HCT116 (cell line): ENCODE measurements around the gene INPP4A. TPM values are rescaled to one million over a fixed set of nuclear protein-coding genes. Genes with fewer than 3 reads are reported as not detected.

Experiments
- ATAC-seq: fragments of 200-7000 bp; cut with Tn5 transposase; 2 replicates; pipeline ENCODE4 v1.9.1; 2020; ENCODE audit warnings: mild to moderate bottlenecking, moderate library complexity
- BruUV-seq: library from RNA; stranded (reverse); fragments of 400-500 nt; replicated peaks from 2 replicates; lab custom pipeline; 2021; lab: Mats Ljungman, UMichigan
- CTCF ChIA-PET: fragments of 300-600 bp; sonication (Branson Sonifier 250); formaldehyde crosslinking; loops from one replicate; lab custom pipeline; 2021; ENCODE audit warnings: antibody characterized with exemption; lab: Charles Lee
- POLR2A ChIA-PET: fragments of 300-600, 350-600 bp; sonication (Branson Sonifier 250); formaldehyde crosslinking; loops from one replicate; lab custom pipeline; 2021; ENCODE audit warnings: antibody characterized with exemption; lab: Charles Lee
- RAD21 ChIA-PET, 2 experiments: fragments of 300-600 bp; sonication (Branson Sonifier 250); formaldehyde crosslinking; loops; one replicate each; lab custom pipeline; 2023; ENCODE audit warnings: low total read pairs in 2 of 2; ENCODE audit not compliant: uncharacterized antibody in 2 of 2, unreplicated experiment in 2 of 2, low non-redundant PET in 1 of 2; lab: Charles Lee
- DNase-seq: peaks from one replicate; pipeline ENCODE4 v3.0.0-alpha.2; 2010; ENCODE audit warnings: low read depth, low spot score
- H2AFZ ChIP-seq: fragments of 200-600 bp; shearing (Covaris generic), sonication (generic); 2 replicates; pipeline ENCODE4 v1.6.1; 2017; ENCODE audit warnings: low read depth, mixed run types, mixed read lengths, antibody characterized with exemption, low read length; ENCODE audit not compliant: poor library complexity, severe bottlenecking
- H3K27ac ChIP-seq: 2 replicates; pipeline ENCODE4 v1.5.1; 2012; ENCODE audit warnings: low read depth, low read length
- H3K27me3 ChIP-seq: fragments of 200-600 bp; sonication (generic); 2 replicates; pipeline ENCODE4 v1.6.1; 2016; ENCODE audit warnings: mixed run types, low read length, mixed read lengths; ENCODE audit not compliant: insufficient read depth
- H3K36me3 ChIP-seq, 2 experiments: fragments of 200-500 bp in 1 of 2; fragments of 200-600 bp in 1 of 2; sonication (Bioruptor generic) in 1 of 2; sonication (generic) in 1 of 2; 2 replicates each; pipeline versions ENCODE4 v1.5.1 to v1.6.1; 2014 to 2016; ENCODE audit warnings: low read length in 2 of 2, inconsistent platforms in 1 of 2, mixed read lengths in 1 of 2, mixed run types in 1 of 2; ENCODE audit not compliant: insufficient read depth in 2 of 2, control insufficient read depth in 1 of 2
- H3K4me1 ChIP-seq, 2 experiments: fragments of 200-600 bp in 1 of 2; sonication (generic) in 1 of 2; 2 replicates each; pipeline versions ENCODE4 v1.5.1 to v1.6.1; 2012 to 2017; ENCODE audit warnings: low read length in 2 of 2, inconsistent platforms in 1 of 2, mild to moderate bottlenecking in 1 of 2, mixed read lengths in 1 of 2, mixed run types in 1 of 2, moderate library complexity in 1 of 2; ENCODE audit not compliant: insufficient read depth in 2 of 2, control insufficient read depth in 1 of 2
- H3K4me2 ChIP-seq: fragments of 200-600 bp; sonication (generic); 2 replicates; pipeline ENCODE4 v1.6.1; 2017; ENCODE audit warnings: mixed run types, low read length, mixed read lengths
- H3K4me3 ChIP-seq, 2 experiments: fragments of 200-600 bp in 1 of 2; sonication (generic) in 1 of 2; replicated peaks in 1 of 2; 2 replicates each; pipeline ENCODE4 v1.5.1; 2011 to 2016; ENCODE audit warnings: low read length in 2 of 2, control low read depth in 1 of 2, low read depth in 1 of 2, mild to moderate bottlenecking in 1 of 2, mixed read lengths in 1 of 2, mixed run types in 1 of 2
- H3K79me2 ChIP-seq: fragments of 200-600 bp; sonication (generic); 2 replicates; pipeline ENCODE4 v1.6.1; 2017; ENCODE audit warnings: mild to moderate bottlenecking, mixed run types, low read length, moderate library complexity, mixed read lengths; ENCODE audit not compliant: insufficient read depth
- H3K9ac ChIP-seq: fragments of 200-600 bp; sonication (generic); 2 replicates; pipeline ENCODE4 v1.6.1; 2016; ENCODE audit warnings: low read length, mixed read lengths
- H3K9me2 ChIP-seq: fragments of 200-600 bp; sonication (generic), shearing (Covaris generic); 2 replicates; pipeline ENCODE4 v1.6.1; 2017; ENCODE audit warnings: mixed run types, mild to moderate bottlenecking, moderate library complexity; ENCODE audit not compliant: insufficient read depth
- H3K9me3 ChIP-seq, 2 experiments: fragments of 200-500 bp in 1 of 2; fragments of 200-600 bp in 1 of 2; sonication (Bioruptor generic) in 1 of 2; sonication (generic) in 1 of 2; 2 replicates each; pipeline ENCODE4 v1.6.1; 2014 to 2017; ENCODE audit warnings: low read length in 2 of 2, mixed read lengths in 2 of 2, inconsistent platforms in 1 of 2, low read depth in 1 of 2, mild to moderate bottlenecking in 1 of 2, mixed run types in 1 of 2, moderate library complexity in 1 of 2; ENCODE audit not compliant: control insufficient read depth in 1 of 2, insufficient read depth in 1 of 2
- H4K20me1 ChIP-seq: fragments of 200-600 bp; sonication (generic), shearing (Covaris generic); 2 replicates; pipeline ENCODE4 v1.6.1; 2017; ENCODE audit warnings: mixed run types, mild to moderate bottlenecking, moderate library complexity; ENCODE audit not compliant: insufficient read depth
- CBX3 ChIP-seq: IDR thresholded peaks from 2 replicates; pipeline ENCODE4 v1.6.1; 2012; ENCODE audit warnings: low read depth
- CEBPB ChIP-seq: IDR thresholded peaks from 2 replicates; pipeline ENCODE4 v1.6.1; 2012; ENCODE audit warnings: low read depth
- ELF1 ChIP-seq: IDR thresholded peaks from 2 replicates; pipeline ENCODE4 v1.6.1; 2012; ENCODE audit warnings: low read depth, borderline replicate concordance
- JUND ChIP-seq: IDR thresholded peaks from 2 replicates; pipeline ENCODE4 v1.6.1; 2012
- POLR2A ChIP-seq: IDR thresholded peaks from 2 replicates; pipeline ENCODE4 v1.7.0; 2011; ENCODE audit warnings: borderline replicate concordance; ENCODE audit not compliant: insufficient read depth, insufficient read length; ENCODE audit errors: extremely low read depth
- RAD21 ChIP-seq: IDR thresholded peaks from 2 replicates; pipeline ENCODE4 v1.6.1; 2012; ENCODE audit warnings: low read depth, mild to moderate bottlenecking
- SP1 ChIP-seq: IDR thresholded peaks from 2 replicates; pipeline ENCODE4 v1.6.1; 2012; ENCODE audit warnings: low read depth
- SRF ChIP-seq: IDR thresholded peaks from 2 replicates; pipeline ENCODE4 v1.6.1; 2012; ENCODE audit warnings: low read depth
- YY1 ChIP-seq: IDR thresholded peaks from 2 replicates; pipeline ENCODE4 v1.6.1; 2011; ENCODE audit warnings: low read length, low read depth, moderate library complexity, mild to moderate bottlenecking; ENCODE audit not compliant: insufficient replicate concordance; ENCODE audit errors: extremely low read depth
- intact Hi-C: fragments of 100-400 bp; cut with micrococcal nuclease; formaldehyde crosslinking; loops from 2 replicates; pipeline ENCODE4 v1.10.0; 2022
- total RNA-seq: library from RNA; stranded (reverse); gene quantifications from one replicate; pipeline ENCODE4 v1.2.1, GENCODE V29; 2021; ENCODE audit not compliant: unreplicated experiment
- TF ChIP-seq, protein P1 (sequence below), 3 experiments: fragments of 200-600 bp in 1 of 3; sonication (generic) in 1 of 3; IDR thresholded peaks in 2 of 3; conservative IDR thresholded peaks in 1 of 3; 2 replicates each; pipeline ENCODE4 v1.5.1; 2012 to 2017; ENCODE audit warnings: low read depth in 2 of 3, low read length in 2 of 3, antibody characterized with exemption in 1 of 3, borderline replicate concordance in 1 of 3, control low read depth in 1 of 3, mild to moderate bottlenecking in 1 of 3, mixed read lengths in 1 of 3, mixed run types in 1 of 3, moderate library complexity in 1 of 3; ENCODE audit not compliant: insufficient read depth in 1 of 3
- TF ChIP-seq, protein P2 (sequence below): IDR thresholded peaks from 2 replicates; pipeline ENCODE4 v1.6.1; 2012; ENCODE audit warnings: low read depth

Gene INPP4A
- total RNA-seq, 1 experiment from 2014 or later = 18.5 TPM

DNA sequence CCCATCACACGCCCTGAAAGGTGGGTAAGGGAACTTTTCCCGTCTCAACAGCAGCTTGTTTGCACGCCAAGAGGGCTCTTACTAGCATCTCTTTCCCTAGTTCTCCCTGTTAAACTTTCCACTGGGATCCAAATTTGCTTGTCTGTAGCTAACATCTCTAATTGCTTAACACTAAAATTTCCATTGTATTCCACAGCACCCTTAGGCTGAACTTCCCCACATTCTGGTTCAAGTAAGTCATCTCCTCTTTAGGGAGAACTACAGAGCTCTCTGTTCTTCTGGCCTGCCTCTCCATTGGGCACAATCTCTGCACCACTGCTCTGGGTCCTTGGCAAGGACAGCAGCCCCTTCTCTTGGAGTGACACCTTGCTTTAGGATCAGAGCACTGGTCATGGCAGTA is 187.7 kb downstream of the INPP4A start:
- Histone ChIP-seq H2AFZ (no peak overlapping the region), H3K79me2 (no peaks in the 10 kb centered on the region), H3K9me3 (no peaks in the 10 kb centered on the region), H3K4me1 (no peaks in the 10 kb centered on the region), H3K4me2 (no peak overlapping the region), H3K36me3 (no peaks in the 10 kb centered on the region), H3K4me3 (no peak overlapping the region), H3K27me3 (no peaks in the 10 kb centered on the region), H3K27ac (no peak overlapping the region), H3K9ac (no peak overlapping the region), H3K9me2 (no peaks in the 10 kb centered on the region), H4K20me1 (no peaks in the 10 kb centered on the region)
- CTCF ChIA-PET = no interaction called here
- POLR2A ChIA-PET = no interaction called here
- intact Hi-C loops = no loop called here
- no peak for DNase-seq
- no peak for ATAC-seq
- TF ChIP-seq, protein P1, sequence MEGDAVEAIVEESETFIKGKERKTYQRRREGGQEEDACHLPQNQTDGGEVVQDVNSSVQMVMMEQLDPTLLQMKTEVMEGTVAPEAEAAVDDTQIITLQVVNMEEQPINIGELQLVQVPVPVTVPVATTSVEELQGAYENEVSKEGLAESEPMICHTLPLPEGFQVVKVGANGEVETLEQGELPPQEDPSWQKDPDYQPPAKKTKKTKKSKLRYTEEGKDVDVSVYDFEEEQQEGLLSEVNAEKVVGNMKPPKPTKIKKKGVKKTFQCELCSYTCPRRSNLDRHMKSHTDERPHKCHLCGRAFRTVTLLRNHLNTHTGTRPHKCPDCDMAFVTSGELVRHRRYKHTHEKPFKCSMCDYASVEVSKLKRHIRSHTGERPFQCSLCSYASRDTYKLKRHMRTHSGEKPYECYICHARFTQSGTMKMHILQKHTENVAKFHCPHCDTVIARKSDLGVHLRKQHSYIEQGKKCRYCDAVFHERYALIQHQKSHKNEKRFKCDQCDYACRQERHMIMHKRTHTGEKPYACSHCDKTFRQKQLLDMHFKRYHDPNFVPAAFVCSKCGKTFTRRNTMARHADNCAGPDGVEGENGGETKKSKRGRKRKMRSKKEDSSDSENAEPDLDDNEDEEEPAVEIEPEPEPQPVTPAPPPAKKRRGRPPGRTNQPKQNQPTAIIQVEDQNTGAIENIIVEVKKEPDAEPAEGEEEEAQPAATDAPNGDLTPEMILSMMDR (IDR thresholded peaks at IDR 0.05 in 2 of 3, conservative IDR thresholded peaks at IDR 0.05 in 1 of 3; ENCODE audit: borderline replicate concordance in 1 of 3, insufficient read depth in 1 of 3, low read depth in 2 of 3, low read length in 2 of 3) = no peak
- TF ChIP-seq SP1 = no peak
- TF ChIP-seq CEBPB = no peak
- no peak for TF ChIP-seq POLR2A
- TF ChIP-seq ELF1 = no peak
- no TSS peak for BruUV-seq
- RAD21 ChIA-PET = no interaction called here

DNA sequence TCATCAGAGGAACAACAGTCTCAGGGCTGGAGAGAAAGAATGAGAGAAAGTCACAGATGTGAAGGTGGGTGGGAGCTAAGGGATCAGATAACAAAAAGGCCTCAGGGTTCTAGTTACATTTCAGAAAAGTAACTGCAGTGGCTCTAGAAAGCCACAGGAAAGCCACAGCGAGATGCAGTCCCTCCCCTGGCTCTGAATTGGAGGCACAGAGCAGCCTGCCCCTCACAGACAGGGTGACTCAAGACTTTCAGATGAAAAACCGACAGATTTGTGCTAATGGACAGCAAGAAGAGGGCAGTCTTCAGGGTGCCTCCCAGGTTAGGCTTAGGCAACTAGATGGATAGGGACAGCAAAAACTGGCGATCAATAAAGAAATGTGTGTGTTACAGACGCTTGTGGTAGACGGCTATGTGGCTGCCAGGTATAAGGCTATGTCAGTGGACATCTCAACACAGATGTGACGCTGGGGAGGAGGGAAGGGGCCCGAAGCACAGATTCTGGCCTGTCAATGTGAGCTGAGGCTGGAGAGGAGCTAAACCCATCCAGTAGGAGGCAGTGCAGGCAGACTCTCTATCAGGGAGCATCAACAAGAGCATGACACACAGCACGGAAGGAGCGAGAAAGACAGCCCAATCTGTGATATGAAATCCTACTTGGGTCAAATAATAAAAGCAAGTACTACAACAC is 189.9 kb downstream of the INPP4A start:
- peak; percentile 7 for DNase-seq
- Histone ChIP-seq H2AFZ (no peak overlapping the region), H3K4me3 (no peak overlapping the region), H3K4me2 (no peak overlapping the region), H3K9ac (no peak overlapping the region), H4K20me1 (no peaks in the 10 kb centered on the region), H3K36me3 (no peaks in the 10 kb centered on the region), H3K9me3 (no peaks in the 10 kb centered on the region), H3K79me2 (no peaks in the 10 kb centered on the region), H3K27ac (no peak overlapping the region), H3K4me1 (no peaks in the 10 kb centered on the region), H3K27me3 (no peaks in the 10 kb centered on the region), H3K9me2 (no peaks in the 10 kb centered on the region)
- no TSS peak for BruUV-seq
- CTCF ChIA-PET = interaction anchor here (0.6 to 1.0 kb wide), 3 partner anchors 11 to 432 kb away, joined by 3 to 5 read pairs (median 4); no protein-coding TSS in a partner anchor
- ATAC-seq = peak; percentile 93
- POLR2A ChIA-PET = no interaction called here
- RAD21 ChIA-PET = no interaction called here
- intact Hi-C loops = no loop called here
- TF ChIP-seq YY1 (no peak), SRF (no peak), CBX3 (no peak), JUND (no peak), RAD21 (peak; percentile 33)
- TF ChIP-seq, protein P1 (IDR thresholded peaks at IDR 0.05 in 2 of 3, conservative IDR thresholded peaks at IDR 0.05 in 1 of 3; ENCODE audit: borderline replicate concordance in 1 of 3, insufficient read depth in 1 of 3, low read depth in 2 of 3, low read length in 2 of 3) = peak; percentile 11 to 66 (median 65); a peak in 5 of 6 replicates
- TF ChIP-seq, protein P2, sequence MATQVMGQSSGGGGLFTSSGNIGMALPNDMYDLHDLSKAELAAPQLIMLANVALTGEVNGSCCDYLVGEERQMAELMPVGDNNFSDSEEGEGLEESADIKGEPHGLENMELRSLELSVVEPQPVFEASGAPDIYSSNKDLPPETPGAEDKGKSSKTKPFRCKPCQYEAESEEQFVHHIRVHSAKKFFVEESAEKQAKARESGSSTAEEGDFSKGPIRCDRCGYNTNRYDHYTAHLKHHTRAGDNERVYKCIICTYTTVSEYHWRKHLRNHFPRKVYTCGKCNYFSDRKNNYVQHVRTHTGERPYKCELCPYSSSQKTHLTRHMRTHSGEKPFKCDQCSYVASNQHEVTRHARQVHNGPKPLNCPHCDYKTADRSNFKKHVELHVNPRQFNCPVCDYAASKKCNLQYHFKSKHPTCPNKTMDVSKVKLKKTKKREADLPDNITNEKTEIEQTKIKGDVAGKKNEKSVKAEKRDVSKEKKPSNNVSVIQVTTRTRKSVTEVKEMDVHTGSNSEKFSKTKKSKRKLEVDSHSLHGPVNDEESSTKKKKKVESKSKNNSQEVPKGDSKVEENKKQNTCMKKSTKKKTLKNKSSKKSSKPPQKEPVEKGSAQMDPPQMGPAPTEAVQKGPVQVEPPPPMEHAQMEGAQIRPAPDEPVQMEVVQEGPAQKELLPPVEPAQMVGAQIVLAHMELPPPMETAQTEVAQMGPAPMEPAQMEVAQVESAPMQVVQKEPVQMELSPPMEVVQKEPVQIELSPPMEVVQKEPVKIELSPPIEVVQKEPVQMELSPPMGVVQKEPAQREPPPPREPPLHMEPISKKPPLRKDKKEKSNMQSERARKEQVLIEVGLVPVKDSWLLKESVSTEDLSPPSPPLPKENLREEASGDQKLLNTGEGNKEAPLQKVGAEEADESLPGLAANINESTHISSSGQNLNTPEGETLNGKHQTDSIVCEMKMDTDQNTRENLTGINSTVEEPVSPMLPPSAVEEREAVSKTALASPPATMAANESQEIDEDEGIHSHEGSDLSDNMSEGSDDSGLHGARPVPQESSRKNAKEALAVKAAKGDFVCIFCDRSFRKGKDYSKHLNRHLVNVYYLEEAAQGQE = no peak
